ENCODE data around the gene EMC8. TPM values are rescaled to one million over a fixed set of nuclear protein-coding genes. Genes with fewer than 3 reads are reported as not detected.

The EMC8 gene
- total RNA-seq, 6 experiments from 2014 or later: 9.2 to 22.4 (median 12.1) TPM

DNA sequence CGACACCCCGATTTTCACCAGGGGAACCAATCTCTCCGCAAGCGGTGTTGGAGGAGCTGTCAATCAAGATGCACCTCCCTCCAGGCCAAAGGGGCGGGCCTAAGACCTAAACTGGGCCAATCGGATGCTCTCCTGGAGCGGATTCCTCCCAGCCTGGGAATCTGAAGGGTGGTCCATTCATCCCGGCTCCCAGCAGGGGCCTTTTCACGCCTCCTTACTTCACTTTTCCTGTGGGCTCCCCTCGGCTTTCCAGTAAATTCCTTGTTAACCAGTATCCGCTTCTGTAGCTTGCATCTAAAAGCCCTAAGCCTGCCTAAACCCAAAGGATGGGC, 65.5 kb downstream of the EMC8 start:
- Histone ChIP-seq H3K4me3 (no peak overlapping the region), H3K4me1 (no peaks in the 10 kb centered on the region), H3K36me3 (no peaks in the 10 kb centered on the region), H3K27me3 (no peaks in the 10 kb centered on the region), H3K27ac (no peak overlapping the region), H3K9me3 (no peaks in the 10 kb centered on the region)
- intact Hi-C loops (cut with DNase I): no loop called here
- peak in 2 of 4 donors; percentile 12 to 14 for ATAC-seq
- no peak for DNase-seq
- no peak for TF ChIP-seq POLR2A (IDR thresholded peaks at IDR 0.05)
- TF ChIP-seq, protein P1, sequence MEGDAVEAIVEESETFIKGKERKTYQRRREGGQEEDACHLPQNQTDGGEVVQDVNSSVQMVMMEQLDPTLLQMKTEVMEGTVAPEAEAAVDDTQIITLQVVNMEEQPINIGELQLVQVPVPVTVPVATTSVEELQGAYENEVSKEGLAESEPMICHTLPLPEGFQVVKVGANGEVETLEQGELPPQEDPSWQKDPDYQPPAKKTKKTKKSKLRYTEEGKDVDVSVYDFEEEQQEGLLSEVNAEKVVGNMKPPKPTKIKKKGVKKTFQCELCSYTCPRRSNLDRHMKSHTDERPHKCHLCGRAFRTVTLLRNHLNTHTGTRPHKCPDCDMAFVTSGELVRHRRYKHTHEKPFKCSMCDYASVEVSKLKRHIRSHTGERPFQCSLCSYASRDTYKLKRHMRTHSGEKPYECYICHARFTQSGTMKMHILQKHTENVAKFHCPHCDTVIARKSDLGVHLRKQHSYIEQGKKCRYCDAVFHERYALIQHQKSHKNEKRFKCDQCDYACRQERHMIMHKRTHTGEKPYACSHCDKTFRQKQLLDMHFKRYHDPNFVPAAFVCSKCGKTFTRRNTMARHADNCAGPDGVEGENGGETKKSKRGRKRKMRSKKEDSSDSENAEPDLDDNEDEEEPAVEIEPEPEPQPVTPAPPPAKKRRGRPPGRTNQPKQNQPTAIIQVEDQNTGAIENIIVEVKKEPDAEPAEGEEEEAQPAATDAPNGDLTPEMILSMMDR (IDR thresholded peaks at IDR 0.05): no peak
- 56% methylated on average over 4 of the region's 11 CpGs for WGBS (ENCODE audit: insufficient coverage, low coverage, low lambda C conversion rate, missing lambda C conversion rate)

DNA sequence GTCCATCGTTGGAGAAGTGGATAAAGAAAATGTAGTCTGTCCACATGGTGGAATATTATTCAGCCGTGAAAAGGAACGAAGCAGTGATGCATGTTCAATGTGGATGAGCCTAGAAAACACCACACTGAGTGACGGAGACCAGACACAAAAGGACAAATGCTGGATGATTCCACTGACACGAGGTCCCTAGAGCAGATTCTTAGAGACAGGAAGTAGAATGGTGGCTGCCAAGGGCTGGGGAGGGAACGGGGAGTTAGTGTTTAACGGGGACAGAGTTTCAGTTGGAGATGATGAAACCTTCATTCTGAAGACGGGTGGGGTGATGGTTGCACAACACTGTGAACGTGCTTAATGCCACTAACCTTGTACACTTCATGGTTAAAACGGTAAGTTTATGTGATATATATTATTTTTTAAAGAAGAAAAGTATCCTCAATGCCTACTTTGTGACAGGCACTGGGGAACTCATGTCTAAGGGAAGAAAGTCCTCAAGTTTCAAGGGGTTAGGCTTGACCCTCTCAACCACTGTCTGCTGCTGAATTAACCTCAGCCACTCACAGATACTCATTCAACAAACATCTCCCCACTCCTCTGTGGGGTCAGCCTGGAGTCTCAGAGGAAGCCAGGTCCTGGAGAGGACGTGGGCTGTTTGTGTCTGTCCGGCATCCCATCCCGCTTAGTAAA, 66.0 kb downstream of the EMC8 start:
- no peak for TF ChIP-seq POLR2A (IDR thresholded peaks at IDR 0.05)
- TF ChIP-seq, protein P1 (IDR thresholded peaks at IDR 0.05): no peak
- peak in 3 of 4 donors; percentile 56 to 71 (median 60) for ATAC-seq
- WGBS (ENCODE audit: insufficient coverage, low coverage, low lambda C conversion rate, missing lambda C conversion rate): 52% methylated on average over 12 of the region's 13 CpGs
- no peak overlapping the region for H3K4me3 ChIP-seq
- no peaks in the 10 kb centered on the region for H3K36me3 ChIP-seq
- intact Hi-C loops (cut with DNase I): no loop called here
- no peaks in the 10 kb centered on the region for H3K27me3 ChIP-seq
- no peak for DNase-seq
- no peaks in the 10 kb centered on the region for H3K4me1 ChIP-seq
- H3K9me3 ChIP-seq: no peaks in the 10 kb centered on the region
- no peak overlapping the region for H3K27ac ChIP-seq

DNA sequence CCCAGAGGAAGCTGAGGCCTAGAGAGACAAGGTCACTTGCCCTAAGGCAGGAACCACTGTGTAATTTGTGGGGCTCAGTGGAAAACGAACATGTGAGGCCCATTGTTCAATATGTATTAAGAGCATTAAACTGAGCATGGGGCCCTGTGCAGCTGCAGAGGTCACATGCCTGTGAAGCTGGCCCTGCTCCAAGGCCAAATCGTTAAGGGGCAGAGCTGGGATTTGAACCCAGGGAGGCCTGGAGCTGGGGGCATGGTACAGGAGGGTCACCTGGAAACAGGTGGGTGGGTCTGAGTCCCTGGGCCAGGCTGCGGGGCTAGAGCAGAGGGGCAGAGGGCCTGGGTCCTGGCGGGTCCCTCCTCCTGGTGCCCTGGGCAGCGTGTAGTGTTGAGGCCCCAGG, 68.2 kb downstream of the EMC8 start:
- no peak overlapping the region for H3K27ac ChIP-seq
- H3K27me3 ChIP-seq: no peaks in the 10 kb centered on the region
- no peaks in the 10 kb centered on the region for H3K4me1 ChIP-seq
- TF ChIP-seq, protein P1 (IDR thresholded peaks at IDR 0.05): no peak
- no peak for TF ChIP-seq POLR2A (IDR thresholded peaks at IDR 0.05)
- DNase-seq (no peak), ATAC-seq (no peak)
- 57% methylated on average over 3 of the region's 5 CpGs for WGBS (ENCODE audit: insufficient coverage, low coverage, low lambda C conversion rate, missing lambda C conversion rate)
- intact Hi-C loops (cut with DNase I): no loop called here
- H3K9me3 ChIP-seq: no peaks in the 10 kb centered on the region
- H3K4me3 ChIP-seq: no peak overlapping the region
- no peaks in the 10 kb centered on the region for H3K36me3 ChIP-seq

DNA sequence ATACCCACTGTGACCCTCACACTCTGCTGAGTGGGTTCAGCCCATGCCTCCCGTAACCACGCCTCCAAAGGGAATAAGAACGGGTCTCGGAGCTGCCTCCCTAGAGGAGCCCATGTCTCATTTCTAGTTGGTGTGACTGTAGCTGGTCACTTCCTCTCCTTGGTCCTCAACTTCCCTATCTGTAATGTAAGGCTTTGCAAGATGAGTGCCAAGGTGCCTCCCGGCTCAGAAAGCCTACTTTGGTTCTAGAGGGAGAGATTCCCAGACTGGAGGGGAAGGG, 69.2 kb downstream of the EMC8 start:
- intact Hi-C loops (cut with DNase I): no loop called here
- ATAC-seq (peak in 3 of 4 donors; percentile 28 to 44 (median 40)), DNase-seq (no peak)
- Histone ChIP-seq H3K4me1 (no peaks in the 10 kb centered on the region), H3K36me3 (no peaks in the 10 kb centered on the region), H3K27me3 (no peaks in the 10 kb centered on the region), H3K27ac (no peak overlapping the region), H3K4me3 (no peak overlapping the region), H3K9me3 (no peaks in the 10 kb centered on the region)
- 93% methylated on average over 2 of the region's 5 CpGs for WGBS (ENCODE audit: insufficient coverage, low coverage, low lambda C conversion rate, missing lambda C conversion rate)
- TF ChIP-seq POLR2A (IDR thresholded peaks at IDR 0.05): no peak
- TF ChIP-seq, protein P1 (IDR thresholded peaks at IDR 0.05): no peak

Measured in right lobe of liver (tissue), 6 donors.